Heart right ventricle (tissue), 16 donors: Measurements from ENCODE around the gene MBNL2. TPM values are rescaled to one million over a fixed set of nuclear protein-coding genes. Genes with fewer than 3 reads are reported as not detected.

Experiments
- ATAC-seq, 8 donors: fragments of 200-7000 bp; cut with Tn5 transposase; one replicate each; pipeline ENCODE4 v1.9.1; 2020; ENCODE audit warnings: mild to moderate bottlenecking in 8 of 8, moderate library complexity in 8 of 8, moderate number of reproducible peaks in 1 of 8
- DNase-seq, 2 donors: peaks; one replicate each; pipeline ENCODE4 v3.0.0-alpha.2; 2020
- H3K27ac ChIP-seq, 10 donors: fragments of 200-600 bp; sonication (generic) in 2 of 10; one replicate each; pipeline versions ENCODE4 v1.5.0 to v1.8.0; 2020 to 2022; ENCODE audit warnings: mild to moderate bottlenecking in 3 of 10
- H3K27me3 ChIP-seq, 7 donors: fragments of 200-600 bp; one replicate each; pipeline ENCODE4 v1.8.0; 2021 to 2022; ENCODE audit warnings: mild to moderate bottlenecking in 2 of 7
- H3K36me3 ChIP-seq, 9 donors: fragments of 200-600 bp; sonication (generic) in 1 of 9; one replicate each; pipeline versions ENCODE4 v1.5.0 to v1.8.0; 2020 to 2022; ENCODE audit warnings: mild to moderate bottlenecking in 2 of 9
- H3K4me1 ChIP-seq, 9 donors: fragments of 200-600 bp; sonication (generic) in 1 of 9; one replicate each; pipeline versions ENCODE4 v1.5.0 to v1.8.0; 2020 to 2022; ENCODE audit warnings: mild to moderate bottlenecking in 4 of 9
- H3K4me3 ChIP-seq, 10 donors: fragments of 200-600 bp; sonication (generic) in 2 of 10; one replicate each; pipeline versions ENCODE4 v1.5.0 to v1.8.0; 2020 to 2022; ENCODE audit warnings: mild to moderate bottlenecking in 7 of 10, moderate library complexity in 2 of 10
- H3K9me3 ChIP-seq, 11 donors: fragments of 200-600 bp in 10 of 11; sonication (generic) in 2 of 11; one replicate each; pipeline versions ENCODE4 v1.5.0 to v1.8.0; 2013 to 2022; ENCODE audit warnings: mild to moderate bottlenecking in 2 of 11, control low read depth in 1 of 11, moderate library complexity in 1 of 11
- WGBS, 2 donors: extraction: QIAGEN DNeasy Blood & Tissue Kit; methylation state at CpG; one replicate each; pipeline ENCODE4 v1.1.7; 2013; ENCODE audit warnings: inconsistent platforms in 1 of 2; 5-methylcytosine and 5-hydroxymethylcytosine counted together
- intact Hi-C, 10 donors: fragments of 100-400 bp; cut with DNase I; formaldehyde crosslinking; loops; one replicate each; pipeline versions ENCODE4 v1.11.1 to v1.14.2; 2022
- polyA plus RNA-seq, 2 donors: library from polyadenylated mRNA; stranded (reverse); fragments of 200-250 nt; gene quantifications; one replicate each; pipeline ENCODE4 v1.2.3, GENCODE V29; 2013
- total RNA-seq, 10 donors: library from RNA; stranded (reverse); fragmentation: NEBNext Ultra II Directional in 3 of 10; extraction: Animal tissue kit (Norgen Biotek cat#: 25700) in 3 of 10; gene quantifications; one replicate each; pipeline versions ENCODE4 v1.2.1 to v1.2.4, GENCODE V29; 2021 to 2023
- TF ChIP-seq, protein P1 (sequence below), 9 donors: fragments of 200-600 bp; sonication (generic) in 2 of 9; IDR thresholded peaks; one replicate each; pipeline versions ENCODE4 v1.5.0 to v1.8.0; 2021 to 2022; ENCODE audit warnings: antibody characterized with exemption in 9 of 9, mild to moderate bottlenecking in 5 of 9, moderate library complexity in 1 of 9
- donor health status: Arrhythmogenic right ventricular cardiomyopathy.
- donor health status: ischemic (EF 13 %, LVEDD 7.1; RV severe dilation, severe dysfunction).
- donor health status: healthy with polysubstance abuse.
- donor health status: DM: no; HTN: yes; CAD: no.
- donor health status: DM: no; HTN: no; CAD: no.
- donor health status: ischemic (EF 25% LVEDD 6.9; RV normal size, moderate dysfunction).
- donor health status: ischemic (EF 25% LVEDD 5.7; RV mildly dilated, moderate dysfunction).
- donor health status: healthy.
- donor health status: DM: yes; HTN: yes; CAD: no.
- donor health status: Ischemic cardiomyopathy.
- donor health status: ischemic (EF 35%, LVEDD 5.7; RV mildly dilated, moderate dysfunction).
- donor health status: nonischemic (EF 11% LVEDD 7.7; RV severe dilation, severe dysfunction).
- donor health status: DM: yes; HTN: yes; CAD: no.
- donor health status: PGD.
- donor health status: ischemic (EF 29% LVEDD 5.4; RV normal size, mild dysfunction).
- donor health status: nonischemic (EF 23%, LVEDD 6.1; RV moderate dilation, normal function).

The MBNL2 gene
- total and polyA plus RNA-seq, 12 donors = 17.2 to 95.0 (median 83.2) TPM

DNA sequence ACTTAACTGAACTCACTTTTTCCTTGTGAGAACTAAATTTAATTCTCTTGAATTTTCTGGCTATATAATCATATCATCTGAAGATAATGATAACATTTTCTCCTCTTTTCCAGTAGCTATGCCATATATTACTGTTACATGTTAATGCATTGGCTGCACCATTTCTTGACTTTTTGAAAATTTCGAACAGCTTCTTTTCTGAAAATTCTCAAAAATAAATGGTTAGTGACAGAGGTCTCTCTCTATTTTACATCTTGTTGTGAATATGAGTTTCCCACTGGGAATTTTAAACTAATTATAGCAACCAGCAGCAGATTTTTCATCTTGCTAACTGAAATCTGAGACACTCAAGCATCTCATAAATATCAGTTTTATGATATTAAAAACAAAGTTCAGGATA lies 30.6 kb downstream of the MBNL2 start:
- Histone ChIP-seq H3K4me3 (no peak overlapping the region), H3K36me3 (no peaks in the 10 kb centered on the region), H3K27ac (peak overlapping the region in 1 of 10 donors; percentile 28), H3K9me3 (no peaks in the 10 kb centered on the region), H3K4me1 (peaks cover 17 to 87% (median 80%) of the 10 kb centered on the region in 9 donors), H3K27me3 (no peaks in the 10 kb centered on the region)
- intact Hi-C loops = no loop called here
- ATAC-seq = no peak
- 82 to 85% methylated on average over 1 of the region's 1 CpG for WGBS, 2 donors
- TF ChIP-seq, protein P1, sequence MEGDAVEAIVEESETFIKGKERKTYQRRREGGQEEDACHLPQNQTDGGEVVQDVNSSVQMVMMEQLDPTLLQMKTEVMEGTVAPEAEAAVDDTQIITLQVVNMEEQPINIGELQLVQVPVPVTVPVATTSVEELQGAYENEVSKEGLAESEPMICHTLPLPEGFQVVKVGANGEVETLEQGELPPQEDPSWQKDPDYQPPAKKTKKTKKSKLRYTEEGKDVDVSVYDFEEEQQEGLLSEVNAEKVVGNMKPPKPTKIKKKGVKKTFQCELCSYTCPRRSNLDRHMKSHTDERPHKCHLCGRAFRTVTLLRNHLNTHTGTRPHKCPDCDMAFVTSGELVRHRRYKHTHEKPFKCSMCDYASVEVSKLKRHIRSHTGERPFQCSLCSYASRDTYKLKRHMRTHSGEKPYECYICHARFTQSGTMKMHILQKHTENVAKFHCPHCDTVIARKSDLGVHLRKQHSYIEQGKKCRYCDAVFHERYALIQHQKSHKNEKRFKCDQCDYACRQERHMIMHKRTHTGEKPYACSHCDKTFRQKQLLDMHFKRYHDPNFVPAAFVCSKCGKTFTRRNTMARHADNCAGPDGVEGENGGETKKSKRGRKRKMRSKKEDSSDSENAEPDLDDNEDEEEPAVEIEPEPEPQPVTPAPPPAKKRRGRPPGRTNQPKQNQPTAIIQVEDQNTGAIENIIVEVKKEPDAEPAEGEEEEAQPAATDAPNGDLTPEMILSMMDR (IDR thresholded peaks at IDR 0.05) = no peak
- no peak for DNase-seq

DNA sequence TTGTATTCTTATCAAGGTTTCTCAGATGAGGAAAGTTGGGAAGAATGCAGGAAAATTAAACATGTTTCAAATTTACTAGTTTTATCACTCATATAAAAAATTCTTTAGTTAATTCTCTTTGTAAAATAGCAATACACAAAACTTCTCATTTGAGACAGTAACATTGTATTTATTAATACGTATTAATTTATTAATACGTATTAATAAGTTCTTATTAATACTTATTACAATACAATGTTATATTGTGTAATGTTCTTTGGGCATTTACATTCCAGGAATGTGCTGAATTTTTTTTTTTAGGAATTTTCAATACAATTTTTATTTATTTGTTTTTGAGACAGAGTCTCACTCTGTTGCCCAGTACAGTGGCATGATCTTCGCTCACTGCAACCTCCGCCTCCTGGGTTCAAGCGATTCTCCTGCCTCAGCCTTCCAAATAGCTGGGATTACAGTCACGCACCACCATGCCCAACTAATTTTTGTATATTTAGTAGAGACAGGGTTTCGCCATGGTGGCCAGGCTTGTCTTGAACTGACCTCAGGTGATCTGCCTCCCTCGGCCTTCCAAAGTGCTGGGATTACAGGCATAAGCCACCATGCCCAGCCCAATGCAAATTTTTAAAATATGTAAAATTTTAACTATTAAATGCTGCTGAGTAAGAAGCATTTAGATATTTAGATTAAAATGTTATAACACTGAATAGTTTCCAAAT lies 31.6 kb downstream of the MBNL2 start:
- H3K4me3 ChIP-seq = no peak overlapping the region
- H3K36me3 ChIP-seq = no peaks in the 10 kb centered on the region
- peaks cover 17 to 87% (median 80%) of the 10 kb centered on the region in 9 donors for H3K4me1 ChIP-seq
- DNase-seq = no peak
- no peaks in the 10 kb centered on the region for H3K27me3 ChIP-seq
- peak overlapping the region in 1 of 10 donors; percentile 28 for H3K27ac ChIP-seq
- TF ChIP-seq, protein P1 (IDR thresholded peaks at IDR 0.05) = no peak
- no peak for ATAC-seq
- 97% methylated on average over 8 of the region's 8 CpGs for WGBS, 2 donors
- intact Hi-C loops = no loop called here
- H3K9me3 ChIP-seq = no peaks in the 10 kb centered on the region

DNA sequence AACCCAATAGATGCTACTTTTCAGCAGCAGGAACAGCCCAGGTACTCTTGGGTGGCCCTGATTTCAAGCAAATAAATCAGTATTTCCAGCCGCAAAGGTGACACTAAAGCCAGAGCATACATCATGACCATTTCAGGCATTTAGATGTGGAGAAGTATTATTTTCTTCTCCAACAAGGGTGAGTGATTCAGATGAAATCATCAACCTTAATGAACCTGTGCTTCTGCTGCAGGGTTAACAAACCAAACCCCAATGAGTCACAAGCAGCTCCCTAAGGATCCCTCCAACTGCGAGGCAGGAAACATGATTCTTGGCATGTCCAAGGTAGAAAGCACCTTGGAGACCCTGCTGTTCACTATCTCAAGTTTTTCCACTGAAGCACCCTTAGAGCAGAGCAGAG lies 32.7 kb downstream of the MBNL2 start:
- Histone ChIP-seq H3K9me3 (no peaks in the 10 kb centered on the region), H3K27ac (peak overlapping the region in 7 of 10 donors; percentile 60 to 80 (median 72)), H3K27me3 (no peaks in the 10 kb centered on the region), H3K4me3 (no peak overlapping the region), H3K4me1 (peaks cover 16 to 87% (median 81%) of the 10 kb centered on the region in 9 donors), H3K36me3 (no peaks in the 10 kb centered on the region)
- WGBS, 2 donors = 71 to 78% methylated on average over 2 of the region's 2 CpGs
- DNase-seq = no peak
- intact Hi-C loops = loop anchor here in 1 of 10 donors (5.0 kb wide), 1 partner anchor 33 kb away; the partner anchor contains the start of gene MBNL2
- no peak for ATAC-seq
- TF ChIP-seq, protein P1 (IDR thresholded peaks at IDR 0.05) = no peak

DNA sequence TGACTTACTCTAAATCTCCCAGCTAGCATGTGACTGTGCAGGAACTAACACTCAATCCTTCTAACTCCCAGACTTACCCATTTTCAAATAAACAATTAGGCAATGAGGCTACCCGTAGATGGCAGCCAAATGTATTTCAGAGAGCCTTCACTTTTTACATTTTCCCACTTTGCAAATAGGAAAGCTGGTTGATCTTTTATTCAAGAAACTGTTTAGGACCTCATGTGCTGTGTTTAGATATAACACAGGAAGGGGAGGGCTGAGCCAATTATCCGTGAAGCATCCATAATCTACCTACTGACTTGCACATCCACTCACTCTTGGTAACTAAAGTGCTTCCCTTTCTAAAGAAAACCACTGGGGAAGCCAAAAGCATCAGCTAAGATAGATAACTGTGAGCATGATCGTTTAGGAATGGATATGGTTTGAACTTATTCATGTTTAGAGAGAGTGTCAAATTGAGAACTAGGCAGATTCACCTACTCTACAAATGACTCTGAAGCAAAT lies 33.4 kb downstream of the MBNL2 start:
- Histone ChIP-seq H3K27ac (peak overlapping the region in 9 of 10 donors; percentile 6 to 80 (median 72)), H3K9me3 (no peaks in the 10 kb centered on the region), H3K4me1 (peaks cover 16 to 87% (median 81%) of the 10 kb centered on the region in 9 donors), H3K27me3 (no peaks in the 10 kb centered on the region), H3K36me3 (no peaks in the 10 kb centered on the region), H3K4me3 (no peak overlapping the region)
- intact Hi-C loops = loop anchor here in 1 of 10 donors (5.0 kb wide), 1 partner anchor 33 kb away; the partner anchor contains the start of gene MBNL2
- DNase-seq (no peak), ATAC-seq (no peak)
- 52 to 54% methylated on average over 3 of the region's 3 CpGs for WGBS, 2 donors
- TF ChIP-seq, protein P1 (IDR thresholded peaks at IDR 0.05) = no peak
